Endothelial cell of umbilical vein (primary cell): ENCODE measurements around the gene KCNH5. TPM values are rescaled to one million over a fixed set of nuclear protein-coding genes. Genes with fewer than 3 reads are reported as not detected.

ENCODE experiments used
- BruUV-seq: library from RNA; stranded (reverse); fragments of 400-500 nt; replicated peaks from 2 replicates; lab custom pipeline; 2021; lab: Mats Ljungman, UMichigan
- CTCF ChIA-PET: fragments of 300-600, 350-600 bp; sonication (Branson Sonifier 250); formaldehyde crosslinking; loops from one replicate; lab custom pipeline; 2021; ENCODE audit warnings: antibody characterized with exemption, inconsistent platforms; lab: Charles Lee
- POLR2A ChIA-PET: fragments of 300-600, 350-600 bp; sonication (Branson Sonifier 250); formaldehyde crosslinking; loops from one replicate; lab custom pipeline; 2021; ENCODE audit warnings: antibody characterized with exemption, inconsistent platforms; lab: Charles Lee
- DNase-seq: peaks from one replicate; pipeline ENCODE4 v3.0.0-alpha.2; 2011; ENCODE audit warnings: low read depth, low spot score
- FAIRE-seq: peaks from 2 replicates; lab custom pipeline; 2011; peaks lifted over from hg19 to GRCh38; lab: Jason Lieb, UNC
- H2AFZ ChIP-seq: 2 replicates; pipeline ENCODE4 v1.6.0; 2012; ENCODE audit warnings: low read depth, low read length, control low read depth, inconsistent platforms
- H3K27ac ChIP-seq: 2 replicates; pipeline ENCODE4 v1.5.1; 2011; ENCODE audit warnings: low read depth, mild to moderate bottlenecking, control low read depth, low read length, moderate library complexity; ENCODE audit not compliant: insufficient read depth
- H3K27me3 ChIP-seq, 2 experiments: 2 replicates each; pipeline versions ENCODE4 v1.6.0 to v1.6.1; 2011; ENCODE audit warnings: low read length in 2 of 2, mixed read lengths in 1 of 2; ENCODE audit not compliant: control insufficient read depth in 2 of 2, insufficient read depth in 2 of 2
- H3K36me3 ChIP-seq, 2 experiments: 2 replicates in 1 of 2; 3 replicates in 1 of 2; pipeline ENCODE4 v1.5.1; 2011; ENCODE audit warnings: low read length in 2 of 2, mild to moderate bottlenecking in 1 of 2, moderate library complexity in 1 of 2; ENCODE audit not compliant: control insufficient read depth in 2 of 2, insufficient read depth in 2 of 2; ENCODE audit errors: extremely low read depth in 1 of 2
- H3K4me1 ChIP-seq: 3 replicates; pipeline ENCODE4 v1.5.1; 2011; ENCODE audit warnings: mild to moderate bottlenecking, low read length; ENCODE audit not compliant: control insufficient read depth, insufficient read depth; ENCODE audit errors: extremely low read depth
- H3K4me2 ChIP-seq: 2 replicates; pipeline ENCODE4 v1.6.1; 2011; ENCODE audit warnings: low read length, control low read depth, mixed read lengths; ENCODE audit not compliant: insufficient read depth
- H3K4me3 ChIP-seq, 3 experiments: fragments of 200-600 bp in 1 of 3; sonication (generic), shearing (Covaris generic) in 1 of 3; replicated peaks in 1 of 3; 2 replicates each; pipeline ENCODE4 v1.5.1; 2011 to 2016; ENCODE audit warnings: control low read depth in 3 of 3, low read length in 3 of 3, mild to moderate bottlenecking in 2 of 3, inconsistent platforms in 1 of 3, low read depth in 1 of 3, moderate library complexity in 1 of 3; ENCODE audit not compliant: insufficient read depth in 1 of 3
- H3K79me2 ChIP-seq: 2 replicates; pipeline ENCODE4 v1.6.0; 2012; ENCODE audit warnings: low read length, inconsistent platforms; ENCODE audit not compliant: control insufficient read depth, insufficient read depth
- H3K9ac ChIP-seq: replicated peaks from 2 replicates; pipeline ENCODE3; 2011; ENCODE audit warnings: low read length, control low read depth; ENCODE audit not compliant: insufficient read depth; ENCODE audit errors: extremely low read depth
- H3K9me1 ChIP-seq: replicated peaks from 3 replicates; pipeline ENCODE4 v1.6.0; 2011; ENCODE audit warnings: mild to moderate bottlenecking, low read length; ENCODE audit not compliant: control insufficient read depth, insufficient read depth; ENCODE audit errors: extremely low read depth
- H3K9me3 ChIP-seq: replicated peaks from 2 replicates; pipeline ENCODE4 v1.5.1; 2012; ENCODE audit warnings: low read length, inconsistent platforms; ENCODE audit not compliant: control insufficient read depth, insufficient read depth
- H4K20me1 ChIP-seq: replicated peaks from 2 replicates; pipeline ENCODE3; 2011; ENCODE audit warnings: mild to moderate bottlenecking, low read length; ENCODE audit not compliant: control insufficient read depth, insufficient read depth; ENCODE audit errors: extremely low read depth
- CTCF ChIP-seq, 2 donors: IDR thresholded peaks; 1 replicate in 1 of 2; 2 replicates in 1 of 2; pipeline ENCODE4 v1.5.1; 2011; ENCODE audit warnings: low read length in 2 of 2, mild to moderate bottlenecking in 2 of 2, moderate library complexity in 2 of 2, control low read depth in 1 of 2, inconsistent platforms in 1 of 2, low read depth in 1 of 2; ENCODE audit not compliant: insufficient read depth in 1 of 2; ENCODE audit errors: extremely low read depth in 1 of 2
- EZH2 ChIP-seq: IDR thresholded peaks from 2 replicates; pipeline ENCODE4 v1.6.1; 2012; ENCODE audit warnings: borderline replicate concordance, low read depth, mild to moderate bottlenecking, moderate library complexity, low read length, inconsistent platforms; ENCODE audit not compliant: severe bottlenecking
- FOS ChIP-seq: IDR thresholded peaks from 2 replicates; pipeline ENCODE4 v1.6.1; 2011; ENCODE audit warnings: mild to moderate bottlenecking, low read length, moderate library complexity, borderline replicate concordance; ENCODE audit not compliant: insufficient read depth
- GATA2 ChIP-seq: IDR thresholded peaks from 2 replicates; pipeline ENCODE4 v1.7.0; 2011; ENCODE audit warnings: low read depth, mild to moderate bottlenecking, moderate library complexity, mixed read lengths, low read length; ENCODE audit not compliant: insufficient read length, insufficient read depth
- JUN ChIP-seq: IDR thresholded peaks from 2 replicates; pipeline ENCODE4 v1.6.1; 2011; ENCODE audit warnings: borderline replicate concordance, low read depth; ENCODE audit not compliant: insufficient read length, insufficient read depth
- MAX ChIP-seq: IDR thresholded peaks from 2 replicates; pipeline ENCODE4 v1.6.1; 2011; ENCODE audit not compliant: insufficient read depth, insufficient read length
- MYC ChIP-seq: IDR thresholded peaks from one replicate; pipeline ENCODE4 v1.6.1; 2011; ENCODE audit warnings: mild to moderate bottlenecking, low read depth, low read length
- POLR2A ChIP-seq: IDR thresholded peaks from 2 replicates; pipeline ENCODE4 v1.6.1; 2012; ENCODE audit warnings: low read depth, mild to moderate bottlenecking, control low read depth, low read length
- POLR2AphosphoS5 ChIP-seq: IDR thresholded peaks from 2 replicates; pipeline ENCODE4 v1.6.1; 2012; ENCODE audit warnings: low read depth, mild to moderate bottlenecking, control low read depth, low read length, moderate library complexity; ENCODE audit not compliant: insufficient read depth
- dilution Hi-C: fragments of 300-500 bp; cut with MboI; formaldehyde crosslinking; loops from one replicate; pipeline ENCODE4 v1.15.0; 2019; ENCODE audit warnings: low sequenced_read_pairs; ENCODE audit not compliant: extremely low pct_ligation_motif_present
- intact Hi-C: fragments of 100-400 bp; cut with micrococcal nuclease; formaldehyde crosslinking; loops from one replicate; pipeline ENCODE4 v1.10.0; 2022
- polyA plus RNA-seq, 4 experiments: library from polyadenylated mRNA; depleted of rRNA in 3 of 4; stranded (reverse) in 3 of 4; unstranded in 1 of 4; fragments of >200 nt; gene quantifications; 2 replicates each; pipeline versions ENCODE4 v1.2.1 to v1.2.3, GENCODE V29; 2011 to 2012; ENCODE audit warnings: missing spikeins in 1 of 4
- total RNA-seq: library from RNA; stranded (reverse); gene quantifications from 2 replicates; pipeline ENCODE4 v1.2.3, GENCODE V29; 2021

Gene KCNH5
- total and polyA plus RNA-seq, 2 donors (not counting 3 experiments of a cell fraction or from before 2014, with no cell fraction given) = not detected

- no peaks in the 10 kb centered on the region for H3K79me2 ChIP-seq
- ChIA-PET POLR2A (no interaction called here), CTCF (no interaction called here)
- DNase-seq (no peak), FAIRE-seq (no peak)
- H3K9me3 ChIP-seq = no peaks in the 10 kb centered on the region
- H3K4me3 ChIP-seq = no peak overlapping the region
- no peak for TF ChIP-seq GATA2
- TF ChIP-seq MAX = no peak
- no peak for TF ChIP-seq JUN
- no peak for TF ChIP-seq POLR2A
- TF ChIP-seq POLR2AphosphoS5 = no peak
- TF ChIP-seq EZH2 = no peak
- no peak for TF ChIP-seq CTCF (IDR thresholded peaks at IDR 0.05; ENCODE audit: extremely low read depth in 1 of 2, insufficient read depth in 1 of 2, low read depth in 1 of 2, low read length in 2 of 2)
- no peak for TF ChIP-seq MYC
- TF ChIP-seq FOS = no peak
- no peaks in the 10 kb centered on the region for H3K4me1 ChIP-seq
- dilution Hi-C loops (no loop called here), intact Hi-C loops (no loop called here)
- H3K27me3 ChIP-seq = no peaks in the 10 kb centered on the region
- no peaks in the 10 kb centered on the region for H4K20me1 ChIP-seq
- no peak overlapping the region for H2AFZ ChIP-seq
- no peak overlapping the region for H3K9ac ChIP-seq
- no TSS peak for BruUV-seq
- H3K27ac ChIP-seq = no peak overlapping the region
- no peaks in the 10 kb centered on the region for H3K36me3 ChIP-seq
- no peak overlapping the region for H3K4me2 ChIP-seq
- no peaks in the 10 kb centered on the region for H3K9me1 ChIP-seq
Observed at GRCh38 chr14:62710811-62711210, 334.4 kb downstream of the KCNH5 start.
